Left kidney (tissue), 2 donors: ENCODE measurements around the gene FOXJ2. TPM values are rescaled to one million over a fixed set of nuclear protein-coding genes. Genes with fewer than 3 reads are reported as not detected.
"Not testable (repeated sequence)": the region's sequence is repeated elsewhere in the genome, so short reads cannot be mapped to it uniquely, and the experiment has no call there.

Source experiments
- DNase-seq: peaks from one replicate; pipeline ENCODE4 v3.0.0-alpha.2; 2013
- polyA plus RNA-seq: library from polyadenylated mRNA; unstranded; fragments of 120-200 nt; gene quantifications from one replicate; pipeline ENCODE4 v1.2.1, GENCODE V29; 2013; ENCODE audit not compliant: insufficient read length

FOXJ2 gene
- polyA plus RNA-seq, 1 donor, result 25.9 TPM

- DNase-seq, result no peak
These were observed 4.7 kb upstream of the FOXJ2 start for GRCh38 chr12:8027856-8028255.

- DNase-seq, result no peak
These were observed 4.2 kb upstream of the FOXJ2 start for GRCh38 chr12:8028267-8028666.

- no peak for DNase-seq
These were observed 2.3 kb upstream of the FOXJ2 start for GRCh38 chr12:8030189-8030588.

GRCh38 chr12:8031017-8031416 is 1.5 kb upstream of the FOXJ2 start:
- DNase-seq, result not testable (repeated sequence)

GRCh38 chr12:8031872-8032241 is 659 bp upstream of the FOXJ2 start:
- DNase-seq, result no peak

GRCh38 chr12:8033153-8034044 is 883 bp downstream of the FOXJ2 start:
- DNase-seq, result peak; percentile 73

- DNase-seq, result no peak
These were observed 2.3 kb downstream of the FOXJ2 start for GRCh38 chr12:8034802-8035201.

- DNase-seq, result no peak
These were observed 3.0 kb downstream of the FOXJ2 start for GRCh38 chr12:8035440-8036010.

GRCh38 chr12:8036346-8036745 is 3.8 kb downstream of the FOXJ2 start:
- DNase-seq, result no peak

- no peak for DNase-seq
These were observed 4.6 kb downstream of the FOXJ2 start for GRCh38 chr12:8037046-8037663.

- no peak for DNase-seq
These were observed 5.4 kb downstream of the FOXJ2 start for GRCh38 chr12:8037947-8038346.

- DNase-seq, result peak; percentile 55
These were observed 6.2 kb downstream of the FOXJ2 start for GRCh38 chr12:8038659-8039114.

GRCh38 chr12:8040791-8041190 is 8.3 kb downstream of the FOXJ2 start:
- no peak for DNase-seq

- DNase-seq, result peak; percentile 68
These were observed 13.7 kb downstream of the FOXJ2 start for GRCh38 chr12:8045952-8046944.

- no peak for DNase-seq
These were observed 15.3 kb downstream of the FOXJ2 start for GRCh38 chr12:8047842-8048241.

- DNase-seq, result no peak
These were observed 16.4 kb downstream of the FOXJ2 start for GRCh38 chr12:8048906-8049305.

GRCh38 chr12:8050600-8051250 is 18.2 kb downstream of the FOXJ2 start:
- no peak for DNase-seq

GRCh38 chr12:8052679-8053078 is 20.2 kb downstream of the FOXJ2 start:
- DNase-seq, result no peak

- DNase-seq, result no peak
These were observed 22.3 kb downstream of the FOXJ2 start for GRCh38 chr12:8054816-8055215.

GRCh38 chr12:8057306-8057705 is 24.8 kb downstream of the FOXJ2 start:
- no peak for DNase-seq

GRCh38 chr12:8057839-8058238 is 25.3 kb downstream of the FOXJ2 start:
- DNase-seq, result no peak
